ENCODE data around the gene GOLM1. TPM values are rescaled to one million over a fixed set of nuclear protein-coding genes. Genes with fewer than 3 reads are reported as not detected.

GOLM1 gene
- total and polyA plus RNA-seq, 7 donors = 9.2 to 187 (median 14.3) TPM

GRCh38 chr9:86122311-86122710, 23.0 kb upstream of the GOLM1 start:
- TF ChIP-seq, protein P1, sequence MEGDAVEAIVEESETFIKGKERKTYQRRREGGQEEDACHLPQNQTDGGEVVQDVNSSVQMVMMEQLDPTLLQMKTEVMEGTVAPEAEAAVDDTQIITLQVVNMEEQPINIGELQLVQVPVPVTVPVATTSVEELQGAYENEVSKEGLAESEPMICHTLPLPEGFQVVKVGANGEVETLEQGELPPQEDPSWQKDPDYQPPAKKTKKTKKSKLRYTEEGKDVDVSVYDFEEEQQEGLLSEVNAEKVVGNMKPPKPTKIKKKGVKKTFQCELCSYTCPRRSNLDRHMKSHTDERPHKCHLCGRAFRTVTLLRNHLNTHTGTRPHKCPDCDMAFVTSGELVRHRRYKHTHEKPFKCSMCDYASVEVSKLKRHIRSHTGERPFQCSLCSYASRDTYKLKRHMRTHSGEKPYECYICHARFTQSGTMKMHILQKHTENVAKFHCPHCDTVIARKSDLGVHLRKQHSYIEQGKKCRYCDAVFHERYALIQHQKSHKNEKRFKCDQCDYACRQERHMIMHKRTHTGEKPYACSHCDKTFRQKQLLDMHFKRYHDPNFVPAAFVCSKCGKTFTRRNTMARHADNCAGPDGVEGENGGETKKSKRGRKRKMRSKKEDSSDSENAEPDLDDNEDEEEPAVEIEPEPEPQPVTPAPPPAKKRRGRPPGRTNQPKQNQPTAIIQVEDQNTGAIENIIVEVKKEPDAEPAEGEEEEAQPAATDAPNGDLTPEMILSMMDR (IDR thresholded peaks at IDR 0.05) = no peak
- TF ChIP-seq POLR2AphosphoS5 (IDR thresholded peaks at IDR 0.05) (no peak), EP300 (IDR thresholded peaks at IDR 0.05) (no peak), POLR2A (IDR thresholded peaks at IDR 0.05) (no peak)
- H3K4me3 ChIP-seq = no peak overlapping the region
- no peaks in the 10 kb centered on the region for H3K27me3 ChIP-seq
- peaks cover 0 to 11% (median 7%) of the 10 kb centered on the region in 4 donors for H3K4me1 ChIP-seq
- H3K27ac ChIP-seq = no peak overlapping the region
- intact Hi-C loops (cut with DNase I) = no loop called here
- WGBS, 2 donors = 94 to 96% methylated on average over 2 of the region's 2 CpGs
- no peak for DNase-seq
- H3K36me3 ChIP-seq = no peaks in the 10 kb centered on the region
- H3K9me3 ChIP-seq = no peaks in the 10 kb centered on the region

DNA sequence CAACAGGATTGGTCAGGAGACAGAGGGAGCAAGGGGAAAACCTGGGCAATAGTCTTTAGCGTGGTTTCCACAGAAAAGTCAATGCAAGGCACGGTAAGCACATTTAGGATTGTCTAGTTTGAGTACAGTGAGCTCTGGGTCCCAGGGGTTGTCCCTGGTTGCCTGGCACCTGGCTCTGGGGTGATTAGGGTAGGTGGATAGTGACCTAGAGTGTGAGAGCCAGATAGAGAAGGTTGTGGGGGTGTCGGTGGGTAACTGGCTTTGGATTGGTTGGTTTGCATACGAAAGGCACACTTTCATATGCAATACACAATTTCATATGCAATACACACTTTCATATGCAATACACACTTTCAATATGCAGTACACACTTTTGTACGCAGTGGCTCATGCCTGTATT, 20.1 kb upstream of the GOLM1 start:
- no peak for DNase-seq
- no peaks in the 10 kb centered on the region for H3K27me3 ChIP-seq
- TF ChIP-seq EP300 (IDR thresholded peaks at IDR 0.05) (no peak), POLR2AphosphoS5 (IDR thresholded peaks at IDR 0.05) (no peak), POLR2A (IDR thresholded peaks at IDR 0.05) (no peak)
- TF ChIP-seq, protein P1 (IDR thresholded peaks at IDR 0.05) = no peak
- no peak overlapping the region for H3K27ac ChIP-seq
- no peak overlapping the region for H3K4me3 ChIP-seq
- no peaks in the 10 kb centered on the region for H3K4me1 ChIP-seq
- H3K9me3 ChIP-seq = no peaks in the 10 kb centered on the region
- no peaks in the 10 kb centered on the region for H3K36me3 ChIP-seq
- 90 to 93% methylated on average over 5 of the region's 5 CpGs for WGBS, 2 donors
- intact Hi-C loops (cut with DNase I) = no loop called here

- H3K36me3 ChIP-seq = no peaks in the 10 kb centered on the region
- H3K4me3 ChIP-seq = no peak overlapping the region
- 83 to 84% methylated on average over 9 of the region's 9 CpGs for WGBS, 2 donors
- TF ChIP-seq POLR2AphosphoS5 (IDR thresholded peaks at IDR 0.05) = no peak
- TF ChIP-seq EP300 (IDR thresholded peaks at IDR 0.05) = no peak
- TF ChIP-seq, protein P1 (IDR thresholded peaks at IDR 0.05) = no peak
- no peak for TF ChIP-seq POLR2A (IDR thresholded peaks at IDR 0.05)
- no peak for DNase-seq
- H3K9me3 ChIP-seq = no peaks in the 10 kb centered on the region
- no peaks in the 10 kb centered on the region for H3K4me1 ChIP-seq
- H3K27ac ChIP-seq = no peak overlapping the region
- no peaks in the 10 kb centered on the region for H3K27me3 ChIP-seq
- intact Hi-C loops (cut with DNase I) = no loop called here
These were observed 17.1 kb upstream of the GOLM1 start for GRCh38 chr9:86116425-86116824.

DNA sequence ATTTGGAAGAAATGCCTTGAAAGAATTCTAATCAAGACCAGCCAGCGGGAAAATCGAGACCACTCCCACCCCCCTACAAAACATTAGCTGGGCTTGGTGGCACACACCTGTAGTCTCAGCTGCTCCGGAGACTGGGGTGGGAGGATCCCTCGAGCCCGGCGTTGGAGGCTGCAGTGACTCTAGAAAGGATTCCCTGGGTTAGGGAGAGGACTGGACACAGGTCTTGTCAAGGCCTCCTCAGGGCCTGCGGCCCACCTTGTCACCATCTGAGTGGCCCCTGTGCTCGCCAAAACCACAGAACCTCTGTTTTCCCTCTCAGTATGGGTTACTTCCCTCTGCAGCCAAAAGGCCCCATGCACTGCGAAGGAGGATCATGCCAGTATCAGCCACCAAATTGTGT, 16.5 kb upstream of the GOLM1 start:
- 93% methylated on average over 9 of the region's 9 CpGs for WGBS, 2 donors
- no peak for DNase-seq
- intact Hi-C loops (cut with DNase I) = no loop called here
- no peaks in the 10 kb centered on the region for H3K4me1 ChIP-seq
- no peaks in the 10 kb centered on the region for H3K27me3 ChIP-seq
- TF ChIP-seq, protein P1 (IDR thresholded peaks at IDR 0.05) = no peak
- TF ChIP-seq POLR2AphosphoS5 (IDR thresholded peaks at IDR 0.05) (no peak), POLR2A (IDR thresholded peaks at IDR 0.05) (no peak), EP300 (IDR thresholded peaks at IDR 0.05) (no peak)
- no peaks in the 10 kb centered on the region for H3K9me3 ChIP-seq
- H3K4me3 ChIP-seq = no peak overlapping the region
- no peaks in the 10 kb centered on the region for H3K36me3 ChIP-seq
- H3K27ac ChIP-seq = no peak overlapping the region

- DNase-seq = no peak
- H3K36me3 ChIP-seq = no peaks in the 10 kb centered on the region
- H3K4me3 ChIP-seq = no peak overlapping the region
- no peaks in the 10 kb centered on the region for H3K27me3 ChIP-seq
- 89 to 91% methylated on average over 5 of the region's 5 CpGs for WGBS, 2 donors
- TF ChIP-seq, protein P1 (IDR thresholded peaks at IDR 0.05) = no peak
- TF ChIP-seq EP300 (IDR thresholded peaks at IDR 0.05) = no peak
- no peak for TF ChIP-seq POLR2A (IDR thresholded peaks at IDR 0.05)
- no peak for TF ChIP-seq POLR2AphosphoS5 (IDR thresholded peaks at IDR 0.05)
- no peaks in the 10 kb centered on the region for H3K4me1 ChIP-seq
- intact Hi-C loops (cut with DNase I) = no loop called here
- H3K9me3 ChIP-seq = no peaks in the 10 kb centered on the region
- no peak overlapping the region for H3K27ac ChIP-seq
These were observed 12.7 kb upstream of the GOLM1 start for GRCh38 chr9:86112057-86112456.

All from sigmoid colon (tissue), 7 donors.